Testis (tissue), 3 donors: ENCODE results near the gene C1RL. TPM values are rescaled to one million over a fixed set of nuclear protein-coding genes. Genes with fewer than 3 reads are reported as not detected.

ENCODE experiments used
- DNase-seq: peaks from one replicate; pipeline ENCODE4 v3.0.0-alpha.2; 2019
- H3K27ac ChIP-seq, 2 donors: fragments of 200-600 bp; sonication (generic); one replicate each; pipeline ENCODE4 v1.5.1; 2019
- H3K27me3 ChIP-seq: fragments of 200-600 bp; sonication (generic); one replicate; pipeline ENCODE4 v1.5.1; 2019
- H3K36me3 ChIP-seq: fragments of 200-600 bp; sonication (generic); one replicate; pipeline ENCODE4 v1.5.1; 2017; ENCODE audit warnings: low read depth; ENCODE audit errors: missing control alignments
- H3K4me1 ChIP-seq: fragments of 200-600 bp; sonication (generic); one replicate; pipeline ENCODE4 v1.5.1; 2019
- H3K4me3 ChIP-seq, 2 donors: fragments of 200-600 bp; sonication (generic); one replicate each; pipeline ENCODE4 v1.5.1; 2017 to 2019
- H3K9me3 ChIP-seq: fragments of 200-600 bp; sonication (generic); one replicate; pipeline ENCODE4 v1.5.1; 2017
- POLR2A ChIP-seq: fragments of 450-650 bp; IDR thresholded peaks from one replicate; pipeline ENCODE4 v1.6.1; 2017; ENCODE audit warnings: antibody characterized with exemption, mild to moderate bottlenecking, moderate library complexity
- WGBS, 2 donors: methylation state at CpG; one replicate each; pipeline ENCODE4 v1.1.5; 2018; 5-methylcytosine and 5-hydroxymethylcytosine counted together
- intact Hi-C: fragments of 100-400 bp; cut with DNase I; formaldehyde crosslinking; loops from one replicate; pipeline ENCODE4 v1.15.1; 2023; ENCODE audit warnings: low total_unique reads
- polyA plus RNA-seq: library from polyadenylated mRNA; stranded (reverse); fragments of 350-450 nt; fragmentation: Illumina TruSeq; extraction: RNeasy Lipid Tissue Mini Kit (QIAGEN cat#74804); gene quantifications from one replicate; pipeline ENCODE4 v1.2.3, GENCODE V29; 2014; ENCODE audit warnings: low read depth, low replicate concordance; ENCODE audit not compliant: insufficient read depth
- total RNA-seq, 2 donors: library from RNA; depleted of rRNA; stranded (reverse); fragments of >200 nt; gene quantifications; one replicate each; pipeline ENCODE4 v1.2.3, GENCODE V29; 2016
- TF ChIP-seq, protein P1 (sequence below), 3 experiments: fragments of 450-650 bp in 2 of 3; fragments of 200-600 bp in 1 of 3; sonication (generic) in 1 of 3; IDR thresholded peaks; one replicate each; pipeline ENCODE4 v1.5.1; 2016 to 2019; ENCODE audit warnings: antibody characterized with exemption in 3 of 3, mild to moderate bottlenecking in 2 of 3, moderate library complexity in 1 of 3

The C1RL gene
- total and polyA plus RNA-seq, 3 donors from 2014 or later = 19.8 to 31.8 (median 23.9) TPM

DNA sequence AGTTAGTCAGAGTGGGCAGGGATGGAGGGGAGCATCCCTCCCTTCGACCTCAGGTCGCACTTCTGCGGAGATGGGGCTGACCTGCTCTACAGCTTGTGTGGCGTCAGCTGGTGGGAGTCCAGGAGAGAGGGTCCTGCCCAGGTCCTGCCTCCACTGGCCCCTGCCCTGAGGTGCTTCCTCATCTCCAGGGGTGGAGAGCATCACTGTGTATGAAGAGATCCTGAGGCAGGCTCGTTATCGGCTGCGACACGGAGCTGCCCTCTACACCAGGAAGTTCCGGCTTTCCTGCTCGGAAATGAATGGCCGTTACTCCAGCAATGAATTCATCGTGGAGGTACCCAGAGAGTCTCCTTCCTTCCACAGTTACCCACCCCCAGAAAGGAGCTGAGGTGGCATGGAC is 41.3 kb upstream of the C1RL start:
- H3K4me3 ChIP-seq = no peak overlapping the region
- H3K9me3 ChIP-seq = no peaks in the 10 kb centered on the region
- H3K36me3 ChIP-seq = no peaks in the 10 kb centered on the region
- 93 to 94% methylated on average over 12 of the region's 12 CpGs for WGBS, 2 donors
- H3K4me1 ChIP-seq = no peaks in the 10 kb centered on the region
- intact Hi-C loops = no loop called here
- H3K27ac ChIP-seq = no peak overlapping the region
- no peaks in the 10 kb centered on the region for H3K27me3 ChIP-seq
- no peak for DNase-seq
- TF ChIP-seq, protein P1, sequence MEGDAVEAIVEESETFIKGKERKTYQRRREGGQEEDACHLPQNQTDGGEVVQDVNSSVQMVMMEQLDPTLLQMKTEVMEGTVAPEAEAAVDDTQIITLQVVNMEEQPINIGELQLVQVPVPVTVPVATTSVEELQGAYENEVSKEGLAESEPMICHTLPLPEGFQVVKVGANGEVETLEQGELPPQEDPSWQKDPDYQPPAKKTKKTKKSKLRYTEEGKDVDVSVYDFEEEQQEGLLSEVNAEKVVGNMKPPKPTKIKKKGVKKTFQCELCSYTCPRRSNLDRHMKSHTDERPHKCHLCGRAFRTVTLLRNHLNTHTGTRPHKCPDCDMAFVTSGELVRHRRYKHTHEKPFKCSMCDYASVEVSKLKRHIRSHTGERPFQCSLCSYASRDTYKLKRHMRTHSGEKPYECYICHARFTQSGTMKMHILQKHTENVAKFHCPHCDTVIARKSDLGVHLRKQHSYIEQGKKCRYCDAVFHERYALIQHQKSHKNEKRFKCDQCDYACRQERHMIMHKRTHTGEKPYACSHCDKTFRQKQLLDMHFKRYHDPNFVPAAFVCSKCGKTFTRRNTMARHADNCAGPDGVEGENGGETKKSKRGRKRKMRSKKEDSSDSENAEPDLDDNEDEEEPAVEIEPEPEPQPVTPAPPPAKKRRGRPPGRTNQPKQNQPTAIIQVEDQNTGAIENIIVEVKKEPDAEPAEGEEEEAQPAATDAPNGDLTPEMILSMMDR (IDR thresholded peaks at IDR 0.05) = no peak
- no peak for TF ChIP-seq POLR2A

DNA sequence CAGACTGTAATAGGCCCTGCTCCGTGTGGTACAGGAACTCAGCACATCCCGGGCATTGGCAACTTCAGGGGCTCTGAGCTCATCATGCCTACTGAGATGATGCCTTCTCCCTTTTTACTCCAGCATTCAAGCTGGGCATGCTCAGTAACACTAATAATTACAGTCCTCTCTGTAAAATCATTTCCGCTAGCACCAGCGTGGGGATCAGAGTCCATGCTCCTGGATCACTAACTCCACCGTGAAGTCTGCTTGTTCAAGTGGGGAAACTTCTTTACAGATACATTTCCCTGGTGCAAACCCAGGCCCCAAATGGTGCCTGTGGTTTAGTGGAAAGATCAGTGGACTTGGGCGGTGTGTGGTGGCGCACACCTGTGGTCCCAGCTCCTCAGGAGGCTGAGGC is 37.9 kb upstream of the C1RL start:
- Histone ChIP-seq H3K4me1 (no peaks in the 10 kb centered on the region), H3K9me3 (no peaks in the 10 kb centered on the region), H3K36me3 (no peaks in the 10 kb centered on the region), H3K4me3 (no peak overlapping the region), H3K27me3 (no peaks in the 10 kb centered on the region), H3K27ac (no peak overlapping the region)
- WGBS, 2 donors = 96 to 97% methylated on average over 7 of the region's 7 CpGs
- no peak for TF ChIP-seq POLR2A
- TF ChIP-seq, protein P1 (IDR thresholded peaks at IDR 0.05) = no peak
- intact Hi-C loops = no loop called here
- DNase-seq = no peak

DNA sequence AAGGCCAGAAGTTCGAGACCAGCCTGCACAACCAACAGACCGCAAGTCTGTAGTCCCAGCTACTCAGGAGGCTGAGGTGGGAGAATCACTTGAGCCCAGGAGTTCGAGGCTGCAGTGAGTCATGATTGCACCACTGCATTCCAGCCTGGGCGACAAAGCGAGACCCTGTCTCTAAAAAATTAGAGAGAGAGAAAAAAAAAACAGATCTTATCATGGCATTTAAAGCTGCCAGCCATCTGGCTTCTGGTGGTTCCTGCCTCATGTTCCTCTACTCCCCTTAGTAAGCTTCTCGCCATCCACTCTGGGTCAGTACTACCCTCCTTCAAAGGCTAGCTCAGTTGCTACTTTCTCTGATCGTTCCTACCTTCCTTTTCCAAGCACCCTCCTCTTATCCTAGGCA is 37.2 kb upstream of the C1RL start:
- H3K4me3 ChIP-seq = no peak overlapping the region
- H3K9me3 ChIP-seq = no peaks in the 10 kb centered on the region
- TF ChIP-seq, protein P1 (IDR thresholded peaks at IDR 0.05) = no peak
- TF ChIP-seq POLR2A = no peak
- intact Hi-C loops = no loop called here
- WGBS, 2 donors = 86 to 93% methylated on average over 7 of the region's 7 CpGs
- no peaks in the 10 kb centered on the region for H3K27me3 ChIP-seq
- H3K4me1 ChIP-seq = no peaks in the 10 kb centered on the region
- H3K27ac ChIP-seq = no peak overlapping the region
- no peak for DNase-seq
- no peaks in the 10 kb centered on the region for H3K36me3 ChIP-seq

DNA sequence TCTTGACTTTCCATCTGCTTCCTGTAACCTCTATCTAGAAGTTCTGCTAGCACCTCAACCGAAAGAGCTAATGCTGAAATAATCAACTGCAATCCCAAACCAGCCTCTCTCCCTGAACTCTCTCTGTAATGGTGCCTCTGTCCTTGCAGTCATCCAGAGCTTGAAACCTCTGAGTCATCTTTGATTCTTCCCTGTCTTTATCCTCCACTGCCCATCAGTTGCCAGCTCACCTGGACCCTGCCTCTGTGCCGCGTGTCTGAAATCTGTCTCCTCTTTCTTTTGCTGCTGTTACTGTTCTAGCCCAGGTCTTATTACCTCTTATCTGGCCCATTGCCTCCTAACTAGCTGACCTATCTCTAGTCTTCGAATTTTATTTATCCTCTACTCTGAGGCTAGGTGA is 36.7 kb upstream of the C1RL start:
- Histone ChIP-seq H3K4me1 (no peaks in the 10 kb centered on the region), H3K9me3 (no peaks in the 10 kb centered on the region), H3K4me3 (no peak overlapping the region), H3K27ac (no peak overlapping the region), H3K36me3 (no peaks in the 10 kb centered on the region), H3K27me3 (no peaks in the 10 kb centered on the region)
- 70 to 72% methylated on average over 4 of the region's 4 CpGs for WGBS, 2 donors
- TF ChIP-seq POLR2A = no peak
- TF ChIP-seq, protein P1 (IDR thresholded peaks at IDR 0.05) = no peak
- intact Hi-C loops = no loop called here
- DNase-seq = no peak

DNA sequence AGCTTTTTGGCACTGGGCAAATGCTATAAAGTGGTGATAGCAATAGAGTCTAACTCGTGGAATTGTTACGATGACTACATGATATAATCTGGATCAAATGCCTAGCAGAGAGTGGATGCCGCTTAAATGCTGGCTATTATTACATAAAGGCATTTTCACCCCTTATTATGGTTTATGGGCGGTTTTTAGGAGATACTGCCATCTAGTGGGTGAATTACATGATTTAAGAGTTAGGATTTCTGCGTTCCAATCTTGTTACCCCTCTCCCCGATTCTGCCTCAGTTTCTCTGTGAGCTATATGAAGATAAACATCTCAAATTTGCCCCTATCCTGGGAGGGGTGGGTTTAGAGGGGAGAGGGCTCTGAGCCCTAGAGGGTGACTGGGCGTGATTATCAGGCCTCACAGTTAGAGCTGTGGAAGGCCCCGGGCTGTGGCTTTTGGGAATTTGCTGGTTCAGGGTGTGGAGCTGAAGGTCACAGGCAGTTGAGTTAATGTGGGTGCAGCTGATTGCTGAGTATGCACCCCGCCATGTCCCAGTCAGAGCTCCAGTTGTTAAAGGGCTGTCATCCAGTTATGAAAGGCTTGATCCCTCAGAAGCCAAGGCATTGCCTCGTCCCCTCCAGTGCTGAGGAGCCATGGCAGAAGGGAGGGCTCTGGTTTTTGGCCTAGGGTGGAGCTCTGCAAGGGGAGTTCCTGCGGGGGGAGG is 35.6 kb upstream of the C1RL start:
- H3K36me3 ChIP-seq = no peaks in the 10 kb centered on the region

More for the DNA sequence above, 35.6 kb upstream of the C1RL start:
- Histone ChIP-seq H3K27ac (peak overlapping the region in 1 of 2 donors; percentile 71), H3K4me3 (no peak overlapping the region), H3K4me1 (no peaks in the 10 kb centered on the region), H3K27me3 (no peaks in the 10 kb centered on the region), H3K9me3 (no peaks in the 10 kb centered on the region)
- DNase-seq = no peak
- intact Hi-C loops = no loop called here
- 53 to 54% methylated on average over 8 to 11 of the region's 11 CpGs for WGBS, 2 donors
- TF ChIP-seq POLR2A = no peak
- TF ChIP-seq, protein P1 (IDR thresholded peaks at IDR 0.05) = peak; percentile 40 to 70 (median 47)
